Measurements from ENCODE around the gene ITGA1. TPM values are rescaled to one million over a fixed set of nuclear protein-coding genes. Genes with fewer than 3 reads are reported as not detected.
A peak's percentile ranks its signal among the peaks of the same experiment; 100 is the strongest.

ITGA1 gene
- total and polyA plus RNA-seq, 2 donors (not counting 1 experiment from before 2014, with no cell fraction given): 12.6 to 115 TPM

GRCh38 chr5:52895075-52895474 lies 107.4 kb downstream of the ITGA1 start:
- no peak overlapping the region for H2AFZ ChIP-seq (ENCODE audit: low read length)
- H3K79me2 ChIP-seq (ENCODE audit: control insufficient read depth, insufficient read depth, low read length): no peaks in the 10 kb centered on the region
- H3K36me3 ChIP-seq (ENCODE audit: control insufficient read depth, insufficient read depth, low read length): no peaks in the 10 kb centered on the region
- H3K27ac ChIP-seq (ENCODE audit: insufficient read depth, low read length): no peak overlapping the region
- no peak overlapping the region for H3K4me2 ChIP-seq (ENCODE audit: extremely low read depth, insufficient read depth, low read length)
- H3K9me3 ChIP-seq (ENCODE audit: control insufficient read depth, insufficient read depth, low read depth, low read length): no peaks in the 10 kb centered on the region
- no peaks in the 10 kb centered on the region for H4K20me1 ChIP-seq (ENCODE audit: control insufficient read depth, extremely low read depth, insufficient read depth, low read length)
- TF ChIP-seq CTCF (conservative IDR thresholded peaks at IDR 0.05 in 1 of 2, IDR thresholded peaks at IDR 0.05 in 1 of 2; ENCODE audit: low read depth in 1 of 2, low read length in 2 of 2): no peak
- peaks cover 17% of the 10 kb centered on the region for H3K4me1 ChIP-seq (ENCODE audit: control insufficient read depth, extremely low read depth, insufficient read depth, low read length)
- H3K4me3 ChIP-seq (replicated peaks in 1 of 4; ENCODE audit: control extremely low read depth in 1 of 4, insufficient read depth in 1 of 4, low read depth in 3 of 4, low read length in 4 of 4): no peak overlapping the region
- DNase-seq (ENCODE audit: low read depth in 2 of 2): peak in 1 of 2 donors; percentile 50
- H3K9ac ChIP-seq (ENCODE audit: insufficient read depth, low read length): no peak overlapping the region
- no peaks in the 10 kb centered on the region for H3K27me3 ChIP-seq (ENCODE audit: control insufficient read depth, insufficient read depth, low read length)

GRCh38 chr5:52895572-52896413 lies 108.1 kb downstream of the ITGA1 start:
- TF ChIP-seq EZH2 (IDR thresholded peaks at IDR 0.05; ENCODE audit: low read length, missing control alignments) (no peak), CTCF (conservative IDR thresholded peaks at IDR 0.05 in 1 of 2, IDR thresholded peaks at IDR 0.05 in 1 of 2; ENCODE audit: low read depth in 1 of 2, low read length in 2 of 2) (no peak)
- no peak overlapping the region for H3K27ac ChIP-seq (ENCODE audit: insufficient read depth, low read length)
- no peak overlapping the region for H3K9ac ChIP-seq (ENCODE audit: insufficient read depth, low read length)
- DNase-seq (ENCODE audit: low read depth in 2 of 2): no peak
- no peak overlapping the region for H2AFZ ChIP-seq (ENCODE audit: low read length)
- no peaks in the 10 kb centered on the region for H3K9me3 ChIP-seq (ENCODE audit: control insufficient read depth, insufficient read depth, low read depth, low read length)
- no peaks in the 10 kb centered on the region for H3K27me3 ChIP-seq (ENCODE audit: control insufficient read depth, insufficient read depth, low read length)
- peaks cover 17% of the 10 kb centered on the region for H3K4me1 ChIP-seq (ENCODE audit: control insufficient read depth, extremely low read depth, insufficient read depth, low read length)
- H3K4me2 ChIP-seq (ENCODE audit: extremely low read depth, insufficient read depth, low read length): peak overlapping the region; percentile 7
- H4K20me1 ChIP-seq (ENCODE audit: control insufficient read depth, extremely low read depth, insufficient read depth, low read length): no peaks in the 10 kb centered on the region
- H3K36me3 ChIP-seq (ENCODE audit: control insufficient read depth, insufficient read depth, low read length): no peaks in the 10 kb centered on the region
- H3K79me2 ChIP-seq (ENCODE audit: control insufficient read depth, insufficient read depth, low read length): no peaks in the 10 kb centered on the region
- H3K4me3 ChIP-seq (replicated peaks in 1 of 4; ENCODE audit: control extremely low read depth in 1 of 4, insufficient read depth in 1 of 4, low read depth in 3 of 4, low read length in 4 of 4): no peak overlapping the region

- H3K4me1 ChIP-seq (ENCODE audit: control insufficient read depth, extremely low read depth, insufficient read depth, low read length): peaks cover 17% of the 10 kb centered on the region
- no peaks in the 10 kb centered on the region for H3K9me3 ChIP-seq (ENCODE audit: control insufficient read depth, insufficient read depth, low read depth, low read length)
- no peak overlapping the region for H2AFZ ChIP-seq (ENCODE audit: low read length)
- no peaks in the 10 kb centered on the region for H3K36me3 ChIP-seq (ENCODE audit: control insufficient read depth, insufficient read depth, low read length)
- H3K4me3 ChIP-seq (replicated peaks in 1 of 4; ENCODE audit: control extremely low read depth in 1 of 4, insufficient read depth in 1 of 4, low read depth in 3 of 4, low read length in 4 of 4): no peak overlapping the region
- no peak overlapping the region for H3K27ac ChIP-seq (ENCODE audit: insufficient read depth, low read length)
- DNase-seq (ENCODE audit: low read depth in 2 of 2): peak in 1 of 2 donors; percentile 68
- H4K20me1 ChIP-seq (ENCODE audit: control insufficient read depth, extremely low read depth, insufficient read depth, low read length): no peaks in the 10 kb centered on the region
- no peaks in the 10 kb centered on the region for H3K27me3 ChIP-seq (ENCODE audit: control insufficient read depth, insufficient read depth, low read length)
- no peaks in the 10 kb centered on the region for H3K79me2 ChIP-seq (ENCODE audit: control insufficient read depth, insufficient read depth, low read length)
- H3K4me2 ChIP-seq (ENCODE audit: extremely low read depth, insufficient read depth, low read length): peak overlapping the region; percentile 7
- no peak for TF ChIP-seq EZH2 (IDR thresholded peaks at IDR 0.05; ENCODE audit: low read length, missing control alignments)
- no peak for TF ChIP-seq CTCF (conservative IDR thresholded peaks at IDR 0.05 in 1 of 2, IDR thresholded peaks at IDR 0.05 in 1 of 2; ENCODE audit: low read depth in 1 of 2, low read length in 2 of 2)
- H3K9ac ChIP-seq (ENCODE audit: insufficient read depth, low read length): no peak overlapping the region
These were observed 109.0 kb downstream of the ITGA1 start for GRCh38 chr5:52896534-52897237.
